Cardiac muscle cell (in vitro differentiated cells and primary cell): ENCODE results near the gene SHC4. TPM values are rescaled to one million over a fixed set of nuclear protein-coding genes. Genes with fewer than 3 reads are reported as not detected.
A peak's percentile ranks its signal among the peaks of the same experiment; 100 is the strongest.
"Not testable (repeated sequence)": the region's sequence is repeated elsewhere in the genome, so short reads cannot be mapped to it uniquely, and the experiment has no call there.

Experiments used
- DNase-seq, 2 donors: peaks; one replicate each; pipeline versions ENCODE4 v3.0.0 to v3.0.0-alpha.2; 2010 to 2017; ENCODE audit warnings: low read depth in 1 of 2, low spot score in 1 of 2
- H3K27ac ChIP-seq: fragments of 200-600 bp; sonication (generic); 2 replicates; pipeline ENCODE4 v1.5.1; 2016
- H3K27me3 ChIP-seq: fragments of 200-600 bp; sonication (generic); 2 replicates; pipeline ENCODE4 v1.6.0; 2016; ENCODE audit warnings: control low read depth
- H3K36me3 ChIP-seq: fragments of 200-600 bp; sonication (generic); 2 replicates; pipeline ENCODE4 v1.5.1; 2016; ENCODE audit warnings: control low read depth
- H3K4me1 ChIP-seq: fragments of 200-600 bp; sonication (generic); 2 replicates; pipeline ENCODE4 v1.8.1; 2017; ENCODE audit warnings: low read depth, mild to moderate bottlenecking, mixed run types
- H3K4me3 ChIP-seq: fragments of 200-600 bp; sonication (generic); 2 replicates; pipeline ENCODE4 v1.5.1; 2016; ENCODE audit warnings: mild to moderate bottlenecking
- H3K9me3 ChIP-seq: fragments of 200-600 bp; sonication (generic); 2 replicates; pipeline ENCODE4 v1.5.1; 2017; ENCODE audit warnings: low read depth, mild to moderate bottlenecking, control low read depth
- CTCF ChIP-seq: IDR thresholded peaks from 2 replicates; pipeline ENCODE4 v1.5.1; 2012; ENCODE audit warnings: low read depth, mild to moderate bottlenecking, low read length
- polyA plus RNA-seq: library from polyadenylated mRNA; unstranded; fragments of >200 nt; fragmentation: Nextera tagmentation; extraction: Ambion mirVana; gene quantifications from 2 replicates; pipeline ENCODE4 v1.2.1, GENCODE V29; 2016
- total RNA-seq: library from RNA; depleted of rRNA; stranded (reverse); fragments of >200 nt; gene quantifications from 2 replicates; pipeline ENCODE4 v1.2.3, GENCODE V29; 2016

The SHC4 gene
- total and polyA plus RNA-seq, 2 experiments from 2014 or later = 1.3 to 1.5 TPM

GRCh38 chr15:48976444-48977088 is 12.8 kb upstream of the SHC4 start:
- no peak overlapping the region for H3K27ac ChIP-seq

DNA sequence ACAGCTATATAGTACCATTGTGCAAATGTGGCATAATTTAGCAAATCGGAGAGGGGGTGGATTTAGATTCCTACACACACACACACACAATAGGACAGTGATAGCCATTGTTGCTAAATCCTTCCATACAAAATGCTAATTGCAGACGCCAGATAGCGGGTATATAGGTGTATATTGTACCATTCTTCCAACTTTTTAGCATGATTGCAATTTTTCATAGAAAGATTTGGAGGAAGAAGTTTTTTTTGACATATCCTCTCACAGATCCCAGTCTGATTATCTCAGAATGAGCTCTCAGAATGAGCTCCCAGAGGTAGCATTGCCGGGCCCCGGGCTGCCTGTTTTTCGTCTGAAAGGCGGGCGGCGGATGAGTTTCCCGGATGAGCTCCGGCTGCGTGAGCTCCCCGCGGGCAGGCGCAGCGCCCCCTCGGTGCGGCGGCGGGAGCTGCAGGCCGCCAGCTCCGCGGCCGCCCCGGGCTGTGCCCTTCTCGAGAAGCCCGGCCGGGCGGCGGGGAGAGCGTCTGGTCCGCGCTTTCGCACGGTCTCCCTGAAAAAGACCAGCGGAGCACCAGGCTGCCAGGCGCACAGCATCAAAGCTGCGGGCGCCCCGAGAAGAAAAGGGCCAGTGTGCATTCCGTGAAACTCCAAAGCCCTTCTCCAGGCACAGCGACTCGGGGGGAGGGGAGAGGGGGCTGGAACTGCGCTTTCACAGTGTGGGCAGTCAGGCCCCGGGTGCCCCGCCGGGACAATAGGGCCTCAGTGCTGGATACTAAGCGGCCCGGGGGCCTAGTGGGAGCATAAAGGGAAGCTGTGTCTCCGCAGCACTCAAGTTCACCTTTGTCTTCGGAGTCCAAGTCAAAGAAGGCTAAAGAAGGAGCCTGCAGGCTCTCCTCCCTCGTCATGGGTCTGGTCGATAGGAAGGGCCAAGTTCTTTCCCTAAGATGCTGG is 12.0 kb upstream of the SHC4 start:
- H3K27ac ChIP-seq = no peak overlapping the region
- H3K27me3 ChIP-seq = no peaks in the 10 kb centered on the region
- H3K4me1 ChIP-seq = peaks cover 11% of the 10 kb centered on the region
- no peaks in the 10 kb centered on the region for H3K9me3 ChIP-seq
- H3K4me3 ChIP-seq = peak overlapping the region; percentile 24
- peak; percentile 90 for DNase-seq
- peak; percentile 71 for TF ChIP-seq CTCF
- no peaks in the 10 kb centered on the region for H3K36me3 ChIP-seq

More at GRCh38 chr15:48976444-48977088, 12.8 kb upstream of the SHC4 start:
- H3K27me3 ChIP-seq = no peaks in the 10 kb centered on the region
- H3K4me3 ChIP-seq = no peak overlapping the region
- no peak for DNase-seq
- TF ChIP-seq CTCF = no peak
- peaks cover 11% of the 10 kb centered on the region for H3K4me1 ChIP-seq
- no peaks in the 10 kb centered on the region for H3K9me3 ChIP-seq
- no peaks in the 10 kb centered on the region for H3K36me3 ChIP-seq

- no peaks in the 10 kb centered on the region for H3K36me3 ChIP-seq
- peak; percentile 22 for TF ChIP-seq CTCF
- H3K4me3 ChIP-seq = no peak overlapping the region
- H3K4me1 ChIP-seq = peaks cover 11% of the 10 kb centered on the region
- peak; percentile 50 to 54 for DNase-seq
- no peaks in the 10 kb centered on the region for H3K27me3 ChIP-seq
- H3K27ac ChIP-seq = peak overlapping the region; percentile 9
- no peaks in the 10 kb centered on the region for H3K9me3 ChIP-seq
Observed at GRCh38 chr15:48974882-48975281, 11.2 kb upstream of the SHC4 start.

GRCh38 chr15:48972750-48973503 is 9.2 kb upstream of the SHC4 start:
- Histone ChIP-seq H3K27me3 (no peaks in the 10 kb centered on the region), H3K9me3 (no peaks in the 10 kb centered on the region), H3K27ac (no peak overlapping the region), H3K4me3 (no peak overlapping the region), H3K4me1 (peaks cover 11% of the 10 kb centered on the region), H3K36me3 (no peaks in the 10 kb centered on the region)
- no peak for DNase-seq
- no peak for TF ChIP-seq CTCF

DNA sequence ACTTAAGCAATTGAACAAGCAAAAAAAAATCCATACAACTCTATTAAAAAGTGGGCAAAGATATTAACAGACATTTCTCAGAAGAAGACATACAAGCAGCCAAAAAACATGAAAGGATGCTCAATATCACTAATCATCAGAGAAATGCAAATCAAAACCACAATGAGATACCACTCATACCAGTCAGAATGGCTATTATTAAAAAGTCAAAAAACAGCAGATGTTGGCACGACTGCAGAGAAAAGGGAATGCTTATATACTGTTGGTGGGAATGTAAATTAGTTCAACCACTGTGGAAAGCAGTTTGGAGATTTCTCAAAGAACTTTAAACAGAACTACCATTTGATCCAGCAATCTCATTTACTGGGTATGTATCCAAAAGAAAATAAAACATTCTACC is 7.2 kb upstream of the SHC4 start:
- H3K27me3 ChIP-seq, DNase-seq, H3K36me3 ChIP-seq, H3K27ac ChIP-seq, H3K9me3 ChIP-seq, H3K4me3 ChIP-seq: not testable (repeated sequence)
- peaks cover 11% of the 10 kb centered on the region for H3K4me1 ChIP-seq
